HepG2 (cell line): ENCODE data around the gene PIMREG. TPM values are rescaled to one million over a fixed set of nuclear protein-coding genes. Genes with fewer than 3 reads are reported as not detected.

Experiments
- ATAC-seq: fragments of 200-7000 bp; cut with Tn5 transposase; 3 replicates; pipeline ENCODE4 v1.9.1; 2020; ENCODE audit warnings: mild to moderate bottlenecking, moderate library complexity
- BruUV-seq: library from RNA; stranded (reverse); fragments of 400-500 nt; replicated peaks from 2 replicates; lab custom pipeline; 2021; lab: Mats Ljungman, UMichigan
- CTCF ChIA-PET: fragments of 300-600 bp; formaldehyde crosslinking; extraction: SDS; loops from one replicate; lab custom pipeline; 2021; ENCODE audit warnings: low total read pairs, inconsistent platforms, low intra/inter-chr PET ratio; lab: Yijun Ruan, JAX
- POLR2A ChIA-PET: fragments of 350-600 bp; sonication (Branson Sonifier 250); formaldehyde crosslinking; loops from one replicate; lab custom pipeline; 2020; ENCODE audit warnings: antibody characterized with exemption, inconsistent platforms; lab: Yijun Ruan, JAX
- DNase-seq: peaks from one replicate; pipeline ENCODE4 v3.0.0-alpha.2; 2015; ENCODE audit warnings: low spot score
- FAIRE-seq: peaks from 3 replicates; lab custom pipeline; 2011; peaks lifted over from hg19 to GRCh38; lab: Jason Lieb, UNC
- H2AFZ ChIP-seq: one replicate; pipeline ENCODE4 v1.6.1; 2011; ENCODE audit warnings: low read length, inconsistent platforms
- H3K27ac ChIP-seq: fragments of 300-600 bp; 3 replicates; pipeline ENCODE4 v1.8.0; 2011; ENCODE audit warnings: mixed run types, mild to moderate bottlenecking, mixed read lengths, low read length, inconsistent platforms; ENCODE audit not compliant: insufficient read depth; ENCODE audit errors: extremely low read length
- H3K27me3 ChIP-seq, 2 experiments: fragments of 200-600 bp in 1 of 2; 2 replicates in 1 of 2; 3 replicates in 1 of 2; pipeline versions ENCODE4 v1.6.0 to v1.8.0; 2011; ENCODE audit warnings: low read length in 2 of 2, mild to moderate bottlenecking in 2 of 2, moderate library complexity in 2 of 2, inconsistent platforms in 1 of 2; ENCODE audit not compliant: insufficient read depth in 2 of 2, control insufficient read depth in 1 of 2
- H3K36me3 ChIP-seq, 2 experiments: fragments of 200-600 bp in 1 of 2; replicated peaks in 1 of 2; 2 replicates in 1 of 2; 3 replicates in 1 of 2; pipeline versions ENCODE4 v1.5.1 to v1.8.0; 2011; ENCODE audit warnings: low read length in 2 of 2, inconsistent platforms in 1 of 2; ENCODE audit not compliant: insufficient read depth in 2 of 2, control insufficient read depth in 1 of 2
- H3K4me1 ChIP-seq: 2 replicates; pipeline ENCODE4 v1.5.1; 2012; ENCODE audit warnings: low read length, inconsistent platforms; ENCODE audit not compliant: insufficient read depth
- H3K4me2 ChIP-seq: 2 replicates; pipeline ENCODE4 v1.6.0; 2011; ENCODE audit warnings: low read depth, low read length, inconsistent platforms
- H3K4me3 ChIP-seq, 3 experiments: fragments of 200-600 bp in 1 of 3; sonication (generic), shearing (Covaris generic) in 1 of 3; replicated peaks in 1 of 3; 2 replicates each; pipeline ENCODE4 v1.5.1; 2011 to 2016; ENCODE audit warnings: low read length in 3 of 3, inconsistent platforms in 2 of 3, low read depth in 2 of 3, mild to moderate bottlenecking in 2 of 3, control low read depth in 1 of 3, mixed read lengths in 1 of 3; ENCODE audit not compliant: insufficient read depth in 1 of 3
- H3K79me2 ChIP-seq: one replicate; pipeline ENCODE4 v1.6.1; 2011; ENCODE audit warnings: low read length, inconsistent platforms; ENCODE audit not compliant: insufficient read depth
- H3K9ac ChIP-seq: 2 replicates; pipeline ENCODE4 v1.6.0; 2011; ENCODE audit warnings: mild to moderate bottlenecking, low read depth, low read length, inconsistent platforms; ENCODE audit not compliant: insufficient read depth
- H3K9me3 ChIP-seq: 2 replicates; pipeline ENCODE4 v1.5.1; 2012; ENCODE audit warnings: mild to moderate bottlenecking, low read length
- H4K20me1 ChIP-seq: 2 replicates; pipeline ENCODE4 v1.6.0; 2011; ENCODE audit warnings: inconsistent platforms, mild to moderate bottlenecking, low read length, moderate library complexity; ENCODE audit not compliant: insufficient read depth
- CERS6 ChIP-seq: sonication (generic); formaldehyde crosslinking; IDR thresholded peaks from 2 replicates; pipeline ENCODE4 v1.5.0; 2020; ENCODE audit warnings: missing genetic modification reagents
- DPF2 ChIP-seq: sonication (generic); formaldehyde crosslinking; IDR thresholded peaks from 2 replicates; pipeline ENCODE4 v1.4.0; 2020; ENCODE audit warnings: mild to moderate bottlenecking, low read depth, missing genetic modification reagents, borderline replicate concordance
- ESRRA ChIP-seq: sonication (generic); formaldehyde crosslinking; IDR thresholded peaks from 2 replicates; pipeline ENCODE4 v1.5.1; 2020; ENCODE audit warnings: mild to moderate bottlenecking, low read depth, missing genetic modification reagents
- IRF9 ChIP-seq: sonication (generic); formaldehyde crosslinking; IDR thresholded peaks from 2 replicates; pipeline ENCODE4 v1.8.0; 2022; ENCODE audit warnings: missing genetic modification reagents, mild to moderate bottlenecking, borderline replicate concordance
- NR2F6 ChIP-seq, 2 experiments: IDR thresholded peaks; 2 replicates each; pipeline ENCODE4 v1.6.1; 2016; ENCODE audit warnings: antibody characterized with exemption in 1 of 2, mild to moderate bottlenecking in 1 of 2
- RNF2 ChIP-seq: fragments of 450-650 bp; conservative IDR thresholded peaks from 2 replicates; pipeline ENCODE4 v1.6.1; 2016; ENCODE audit warnings: low read depth
- SCMH1 ChIP-seq: sonication (generic); formaldehyde crosslinking; IDR thresholded peaks from 2 replicates; pipeline ENCODE4 v1.9.0; 2021; ENCODE audit warnings: missing genetic modification reagents, mild to moderate bottlenecking, borderline replicate concordance
- STAG1 ChIP-seq: sonication (generic); formaldehyde crosslinking; IDR thresholded peaks from 2 replicates; pipeline ENCODE4 v1.4.0; 2020; ENCODE audit warnings: missing genetic modification reagents
- ZMYM2 ChIP-seq: sonication (generic); formaldehyde crosslinking; IDR thresholded peaks from 2 replicates; pipeline ENCODE4 v1.8.0; 2022; ENCODE audit warnings: mild to moderate bottlenecking, missing genetic modification reagents
- ZNF580 ChIP-seq: IDR thresholded peaks from 2 replicates; pipeline ENCODE4 v1.6.1; 2016; ENCODE audit warnings: low read depth, borderline replicate concordance
- WGBS: methylation state at CpG from one replicate; pipeline ENCODE4 v1.1.6; 2017; ENCODE audit warnings: low lambda C conversion rate; 5-methylcytosine and 5-hydroxymethylcytosine counted together
- in situ Hi-C: cut with HindIII; loops from 2 replicates; pipeline ENCODE4 v1.10.0; 2017; ENCODE audit warnings: low pct_unique_long_range_greater_than_20kb; ENCODE audit not compliant: extremely low pct_ligation_motif_present
- intact Hi-C: fragments of 100-400 bp; cut with micrococcal nuclease; formaldehyde crosslinking; loops from one replicate; pipeline ENCODE4 v1.10.0; 2022; ENCODE audit not compliant: unreplicated experiment
- polyA plus RNA-seq, 8 experiments: library from polyadenylated mRNA; depleted of rRNA in 3 of 8; stranded (reverse) in 7 of 8; unstranded in 1 of 8; fragments of >200 nt; fragmentation: Illumina TruSeq in 4 of 8; extraction: Trizol in 4 of 8; gene quantifications; 2 replicates each; pipeline versions ENCODE4 v1.2.1 to v1.2.3, GENCODE V29; 2011 to 2016; ENCODE audit warnings: low read depth in 4 of 8, missing spikeins in 1 of 8, mixed read lengths in 1 of 8; ENCODE audit not compliant: insufficient read depth in 1 of 8
- total RNA-seq, 5 experiments: library from RNA; depleted of rRNA; stranded (reverse); fragments of >200 nt; fragmentation: Illumina TruSeq; extraction: Trizol; gene quantifications; 2 replicates each; pipeline ENCODE4 v1.2.3, GENCODE V29; 2016; ENCODE audit warnings: low read depth in 1 of 5
- TF ChIP-seq, protein P1 (sequence below): sonication (generic); formaldehyde crosslinking; IDR thresholded peaks from 2 replicates; pipeline ENCODE4 v1.5.0; 2020; ENCODE audit warnings: mild to moderate bottlenecking, missing genetic modification reagents
- TF ChIP-seq, protein P2 (sequence below), 2 experiments: sonication (generic) in 1 of 2; formaldehyde crosslinking in 1 of 2; IDR thresholded peaks; 2 replicates each; pipeline versions ENCODE4 v1.6.1 to v1.9.0; 2014 to 2022; ENCODE audit warnings: antibody characterized with exemption in 1 of 2, borderline replicate concordance in 1 of 2, inconsistent platforms in 1 of 2, low read depth in 1 of 2, missing genetic modification reagents in 1 of 2

The PIMREG gene
- total and polyA plus RNA-seq, 2 of the 13 experiments (the other 11 are each of a cell fraction or from before 2014, with no cell fraction given): 15.6 to 30.3 TPM

DNA sequence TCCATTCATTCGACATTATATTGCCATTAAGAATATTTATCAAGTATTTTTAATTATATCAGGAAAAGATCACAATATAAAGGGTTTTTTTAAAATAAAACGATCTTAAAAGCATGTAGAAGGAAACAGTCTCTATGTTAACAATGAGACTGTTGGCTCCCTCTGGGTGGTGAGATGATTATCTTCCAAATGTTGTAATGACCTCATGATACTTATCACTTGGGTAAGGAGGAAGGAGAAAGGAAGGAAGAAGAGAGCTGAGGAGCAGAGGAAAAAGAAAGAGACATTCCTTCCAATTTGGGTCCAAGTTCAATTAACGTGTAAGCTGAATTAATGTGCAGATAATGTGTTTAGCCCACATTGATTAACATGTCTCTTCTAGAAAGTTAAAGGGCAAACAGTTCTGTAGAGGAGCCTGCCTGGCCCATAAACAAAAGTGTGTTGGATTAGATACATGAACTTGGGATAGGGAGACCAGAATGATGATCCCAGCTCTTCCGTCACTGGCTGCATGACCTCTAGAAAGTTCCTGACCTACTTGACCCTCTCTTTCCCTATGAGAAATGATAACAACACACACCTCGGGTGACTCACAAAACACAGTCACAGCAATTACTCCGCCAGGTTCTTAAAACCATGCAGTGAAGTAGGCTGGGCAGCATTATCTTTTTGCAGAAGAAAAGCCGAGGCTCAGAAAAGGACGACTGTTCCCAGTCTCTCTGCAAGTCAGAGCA is 32.0 kb downstream of the PIMREG start:
- no peaks in the 10 kb centered on the region for H3K4me1 ChIP-seq
- no peaks in the 10 kb centered on the region for H3K9me3 ChIP-seq
- H3K4me3 ChIP-seq: no peak overlapping the region
- no peaks in the 10 kb centered on the region for H3K79me2 ChIP-seq
- no peak overlapping the region for H3K27ac ChIP-seq
- intact Hi-C loops: loop anchor here (10.0 kb wide), 1 partner anchor 79 kb away; the partner anchor contains the start of gene PITPNM3
- no peaks in the 10 kb centered on the region for H3K36me3 ChIP-seq
- WGBS: 53% methylated on average over 8 of the region's 8 CpGs
- FAIRE-seq (no peak), ATAC-seq (no peak), DNase-seq (no peak)
- ChIA-PET CTCF (no interaction called here), POLR2A (no interaction called here)
- in situ Hi-C loops: no loop called here
- H3K9ac ChIP-seq: no peak overlapping the region
- BruUV-seq: no TSS peak
- no peak overlapping the region for H2AFZ ChIP-seq
- H3K27me3 ChIP-seq: no peaks in the 10 kb centered on the region
- no peaks in the 10 kb centered on the region for H4K20me1 ChIP-seq
- H3K4me2 ChIP-seq: no peak overlapping the region
- no peak for TF ChIP-seq ZMYM2 (CRISPR knock-in tag)
- TF ChIP-seq STAG1 (CRISPR knock-in tag): no peak
- TF ChIP-seq, protein P1, sequence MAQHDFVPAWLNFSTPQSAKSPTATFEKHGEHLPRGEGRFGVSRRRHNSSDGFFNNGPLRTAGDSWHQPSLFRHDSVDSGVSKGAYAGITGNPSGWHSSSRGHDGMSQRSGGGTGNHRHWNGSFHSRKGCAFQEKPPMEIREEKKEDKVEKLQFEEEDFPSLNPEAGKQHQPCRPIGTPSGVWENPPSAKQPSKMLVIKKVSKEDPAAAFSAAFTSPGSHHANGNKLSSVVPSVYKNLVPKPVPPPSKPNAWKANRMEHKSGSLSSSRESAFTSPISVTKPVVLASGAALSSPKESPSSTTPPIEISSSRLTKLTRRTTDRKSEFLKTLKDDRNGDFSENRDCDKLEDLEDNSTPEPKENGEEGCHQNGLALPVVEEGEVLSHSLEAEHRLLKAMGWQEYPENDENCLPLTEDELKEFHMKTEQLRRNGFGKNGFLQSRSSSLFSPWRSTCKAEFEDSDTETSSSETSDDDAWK (CRISPR knock-in tag): no peak
- no peak for TF ChIP-seq ZNF580 (CRISPR knock-in tag)
- TF ChIP-seq, protein P2, sequence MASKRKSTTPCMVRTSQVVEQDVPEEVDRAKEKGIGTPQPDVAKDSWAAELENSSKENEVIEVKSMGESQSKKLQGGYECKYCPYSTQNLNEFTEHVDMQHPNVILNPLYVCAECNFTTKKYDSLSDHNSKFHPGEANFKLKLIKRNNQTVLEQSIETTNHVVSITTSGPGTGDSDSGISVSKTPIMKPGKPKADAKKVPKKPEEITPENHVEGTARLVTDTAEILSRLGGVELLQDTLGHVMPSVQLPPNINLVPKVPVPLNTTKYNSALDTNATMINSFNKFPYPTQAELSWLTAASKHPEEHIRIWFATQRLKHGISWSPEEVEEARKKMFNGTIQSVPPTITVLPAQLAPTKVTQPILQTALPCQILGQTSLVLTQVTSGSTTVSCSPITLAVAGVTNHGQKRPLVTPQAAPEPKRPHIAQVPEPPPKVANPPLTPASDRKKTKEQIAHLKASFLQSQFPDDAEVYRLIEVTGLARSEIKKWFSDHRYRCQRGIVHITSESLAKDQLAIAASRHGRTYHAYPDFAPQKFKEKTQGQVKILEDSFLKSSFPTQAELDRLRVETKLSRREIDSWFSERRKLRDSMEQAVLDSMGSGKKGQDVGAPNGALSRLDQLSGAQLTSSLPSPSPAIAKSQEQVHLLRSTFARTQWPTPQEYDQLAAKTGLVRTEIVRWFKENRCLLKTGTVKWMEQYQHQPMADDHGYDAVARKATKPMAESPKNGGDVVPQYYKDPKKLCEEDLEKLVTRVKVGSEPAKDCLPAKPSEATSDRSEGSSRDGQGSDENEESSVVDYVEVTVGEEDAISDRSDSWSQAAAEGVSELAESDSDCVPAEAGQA (IDR thresholded peaks at IDR 0.05; ENCODE audit: low read depth): no peak
- TF ChIP-seq, protein P2 (CRISPR knock-in tag; IDR thresholded peaks at IDR 0.05; ENCODE audit: borderline replicate concordance): no peak
- no peak for TF ChIP-seq DPF2
- TF ChIP-seq ESRRA: no peak
- no peak for TF ChIP-seq NR2F6 (IDR thresholded peaks at IDR 0.05)
- no peak for TF ChIP-seq NR2F6 (CRISPR knock-in tag; IDR thresholded peaks at IDR 0.05)
- TF ChIP-seq IRF9 (CRISPR knock-in tag): no peak
- TF ChIP-seq SCMH1 (CRISPR knock-in tag): no peak
- TF ChIP-seq RNF2: no peak
- TF ChIP-seq CERS6 (CRISPR knock-in tag): no peak
